Measurements from ENCODE around the gene GLIPR1L2. TPM values are rescaled to one million over a fixed set of nuclear protein-coding genes. Genes with fewer than 3 reads are reported as not detected.

Gene GLIPR1L2
- total and polyA plus RNA-seq, 2 of the 8 experiments (the other 6 are each of a cell fraction or from before 2014, with no cell fraction given) = 0.09 TPM; not detected in 1

DNA sequence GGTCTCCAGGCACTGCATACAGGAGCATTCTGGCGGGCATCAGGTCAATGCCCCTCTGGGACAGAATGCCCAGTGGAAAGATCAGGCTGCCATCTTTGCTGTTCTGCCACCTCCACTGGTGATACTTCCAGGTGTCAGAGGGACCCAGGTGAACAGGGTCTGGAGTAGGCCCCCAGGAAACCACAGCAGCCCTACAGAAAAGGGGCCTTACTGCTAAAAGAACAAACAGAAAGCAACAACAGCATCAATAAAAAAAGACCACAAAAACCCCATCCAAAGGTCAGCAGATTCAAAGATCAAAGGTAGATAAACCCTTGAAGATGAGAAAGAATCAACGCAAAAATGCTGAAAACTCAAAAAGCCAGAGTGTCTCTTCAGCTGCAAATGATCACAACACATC lies 40.5 kb upstream of the GLIPR1L2 start:
- Histone ChIP-seq H2BK20ac (ENCODE audit: low read length) (no peak overlapping the region), H3K79me1 (ENCODE audit: low read depth, low read length) (no peaks in the 10 kb centered on the region), H3K4me3 (ENCODE audit: extremely low read depth in 1 of 4, insufficient read depth in 2 of 4, low read depth in 3 of 4, low read length in 4 of 4) (no peak overlapping the region), H3K4me2 (ENCODE audit: insufficient read depth in 1 of 2, low read depth in 2 of 2, low read length in 2 of 2) (no peak overlapping the region), H3K36me3 (ENCODE audit: control insufficient read depth in 2 of 4, insufficient read depth in 4 of 4, low read length in 3 of 4) (no peaks in the 10 kb centered on the region), H4K8ac (ENCODE audit: extremely low read depth, insufficient read depth, low read length) (no peak overlapping the region), H3K14ac (ENCODE audit: insufficient read length) (no peak overlapping the region), H4K91ac (replicated peaks; ENCODE audit: insufficient read length, low read length) (no peak overlapping the region), H3K23ac (ENCODE audit: insufficient read length) (no peak overlapping the region), H3K27me3 (replicated peaks in 1 of 4; ENCODE audit: control insufficient read depth in 3 of 4, extremely low read depth in 1 of 4, insufficient read depth in 3 of 4, low read length in 3 of 4) (no peaks in the 10 kb centered on the region), H3K27ac (ENCODE audit: low read depth, low read length) (no peak overlapping the region), H2BK12ac (ENCODE audit: low read depth, low read length) (no peak overlapping the region), H2AFZ (ENCODE audit: low read length) (no peak overlapping the region), H2AK5ac (ENCODE audit: low read depth, low read length) (no peak overlapping the region), H3K79me2 (ENCODE audit: control insufficient read depth in 1 of 2, insufficient read depth in 2 of 2, low read length in 2 of 2) (no peaks in the 10 kb centered on the region), H4K20me1 (replicated peaks in 1 of 2; ENCODE audit: control insufficient read depth in 1 of 2, insufficient read depth in 2 of 2, low read length in 2 of 2) (no peaks in the 10 kb centered on the region), H3K23me2 (ENCODE audit: low read depth, low read length) (no peaks in the 10 kb centered on the region), H2BK5ac (ENCODE audit: low read depth, low read length) (no peak overlapping the region), H3K18ac (ENCODE audit: extremely low read depth, low read length) (no peak overlapping the region), H2BK15ac (ENCODE audit: low read length) (no peak overlapping the region), H3K4ac (replicated peaks; ENCODE audit: insufficient read length, low read depth, low read length) (no peak overlapping the region), H2BK120ac (replicated peaks; ENCODE audit: low read depth, low read length) (no peak overlapping the region), H3K9me3 (ENCODE audit: insufficient read depth in 2 of 2, low read depth in 1 of 2, low read length in 1 of 2) (peaks cover 0 to 1% of the 10 kb centered on the region in 2 experiments; a peak in 1 of 4 replicates), H3K56ac (replicated peaks; ENCODE audit: insufficient read length, low read depth, low read length) (no peak overlapping the region), H3K4me1 (replicated peaks in 1 of 4; ENCODE audit: control insufficient read depth in 3 of 4, insufficient read depth in 4 of 4, low read length in 3 of 4) (no peaks in the 10 kb centered on the region), H4K5ac (ENCODE audit: insufficient read length, low read depth, low read length) (no peak overlapping the region), H3K9ac (replicated peaks in 1 of 4; ENCODE audit: extremely low read depth in 1 of 4, low read depth in 3 of 4, low read length in 3 of 4) (no peak overlapping the region)
- no peak for DNase-seq (ENCODE audit: low read depth in 1 of 2, low spot score in 2 of 2)
- 100% methylated on average over 2 of the region's 2 CpGs; no CpG with 5 or more reads in 1 of the 2 experiments for WGBS, 2 experiments (ENCODE audit: extremely low coverage in 1 of 2, insufficient coverage in 1 of 2, insufficient read length in 1 of 2, insufficient replicate concordance in 2 of 2, low coverage in 1 of 2, low lambda C conversion rate in 2 of 2, missing lambda C conversion rate in 1 of 2)
- no peak for FAIRE-seq
- CTCF ChIA-PET (ENCODE audit: partially characterized antibody) = interaction anchor here (1.8 kb wide), 1 partner anchor 135 kb away, joined by 7 read pairs; no protein-coding TSS in a partner anchor
- POLR2A ChIA-PET (ENCODE audit: partially characterized antibody) = no interaction called here
- TF ChIP-seq SRF (IDR thresholded peaks at IDR 0.05; ENCODE audit: low read depth, low read length) (no peak), TAF7 (optimal IDR thresholded peaks at IDR 0.05; ENCODE audit: borderline replicate concordance, low read depth, low read length) (no peak), MAX (IDR thresholded peaks at IDR 0.05) (no peak), RBBP5 (IDR thresholded peaks at IDR 0.05; ENCODE audit: borderline replicate concordance, low read depth, low read length) (no peak), E2F6 (IDR thresholded peaks at IDR 0.05) (no peak), EGR1 (IDR thresholded peaks at IDR 0.05; ENCODE audit: borderline replicate concordance, low read depth, low read length) (no peak), PHF8 (conservative IDR thresholded peaks at IDR 0.05; ENCODE audit: low read depth, low read length) (no peak), SIX5 (IDR thresholded peaks at IDR 0.05; ENCODE audit: low read depth, low read length) (no peak), FOSL1 (IDR thresholded peaks at IDR 0.05; ENCODE audit: insufficient read depth, low read depth, low read length) (no peak)

Measured in H1 (cell line).